ENCODE data around the gene RPL37A. TPM values are rescaled to one million over a fixed set of nuclear protein-coding genes. Genes with fewer than 3 reads are reported as not detected.

Gene RPL37A
- total and polyA plus RNA-seq, 4 donors, result 494 to 1,757 (median 1,250) TPM

- Histone ChIP-seq H3K9ac (ENCODE audit: low read depth in 1 of 2, low read length in 2 of 2) (no peak overlapping the region), H3K27ac (ENCODE audit: low read depth in 1 of 2, low read length in 2 of 2) (no peak overlapping the region), H3K9me3 (ENCODE audit: control insufficient read depth in 4 of 4, low read length in 3 of 4) (no peaks in the 10 kb centered on the region), H3K27me3 (ENCODE audit: control insufficient read depth in 4 of 4, insufficient read depth in 4 of 4, low read length in 3 of 4) (no peaks in the 10 kb centered on the region), H3K4me1 (ENCODE audit: control insufficient read depth in 4 of 4, insufficient read depth in 4 of 4, low read length in 3 of 4) (no peaks in the 10 kb centered on the region), H3K36me3 (ENCODE audit: control insufficient read depth in 4 of 4, insufficient read depth in 3 of 4, low read depth in 1 of 4, low read length in 3 of 4) (no peaks in the 10 kb centered on the region), H3K4me3 (ENCODE audit: low read depth in 1 of 3, low read length in 3 of 3) (no peak overlapping the region)
- TF ChIP-seq TAF1 (conservative IDR thresholded peaks at IDR 0.05) (no peak), HNF4G (IDR thresholded peaks at IDR 0.05) (no peak), RXRA (IDR thresholded peaks at IDR 0.05) (no peak), YY1 (IDR thresholded peaks at IDR 0.05) (no peak), ATF3 (IDR thresholded peaks at IDR 0.05) (no peak), EGR1 (IDR thresholded peaks at IDR 0.05; ENCODE audit: low read depth in 2 of 2) (no peak), NR2F2 (IDR thresholded peaks at IDR 0.05) (no peak), ZBTB33 (IDR thresholded peaks at IDR 0.05) (no peak), RAD21 (IDR thresholded peaks at IDR 0.05) (no peak), HNF4A (conservative IDR thresholded peaks at IDR 0.05) (no peak)
- WGBS, result 90% methylated on average over 3 of the region's 3 CpGs
- no peak for DNase-seq (ENCODE audit: low spot score)
These were observed 47.6 kb downstream of the RPL37A start for GRCh38 chr2:216546241-216546640.

GRCh38 chr2:216546641-216547403, 48.2 kb downstream of the RPL37A start:
- no peaks in the 10 kb centered on the region for H3K4me1 ChIP-seq (ENCODE audit: control insufficient read depth in 4 of 4, insufficient read depth in 4 of 4, low read length in 3 of 4)
- no peak overlapping the region for H3K9ac ChIP-seq (ENCODE audit: low read depth in 1 of 2, low read length in 2 of 2)
- TF ChIP-seq CTCF (IDR thresholded peaks at IDR 0.05; ENCODE audit: low read depth, low read length, missing input control), result no peak
- TF ChIP-seq SP1 (IDR thresholded peaks at IDR 0.05), result no peak
- no peak for TF ChIP-seq FOXA2 (IDR thresholded peaks at IDR 0.05)
- TF ChIP-seq RXRA (IDR thresholded peaks at IDR 0.05), result no peak
- TF ChIP-seq GABPA (IDR thresholded peaks at IDR 0.05 in 1 of 2, conservative IDR thresholded peaks at IDR 0.05 in 1 of 2), result no peak
- no peak overlapping the region for H3K4me3 ChIP-seq (ENCODE audit: low read depth in 1 of 3, low read length in 3 of 3)
- H3K36me3 ChIP-seq (ENCODE audit: control insufficient read depth in 4 of 4, insufficient read depth in 3 of 4, low read depth in 1 of 4, low read length in 3 of 4), result no peaks in the 10 kb centered on the region
- 94% methylated on average over 7 of the region's 7 CpGs for WGBS
- H3K27ac ChIP-seq (ENCODE audit: low read depth in 1 of 2, low read length in 2 of 2), result no peak overlapping the region
- no peaks in the 10 kb centered on the region for H3K27me3 ChIP-seq (ENCODE audit: control insufficient read depth in 4 of 4, insufficient read depth in 4 of 4, low read length in 3 of 4)
- H3K9me3 ChIP-seq (ENCODE audit: control insufficient read depth in 4 of 4, low read length in 3 of 4), result no peaks in the 10 kb centered on the region
- no peak for DNase-seq (ENCODE audit: low spot score)

GRCh38 chr2:216548901-216549331, 50.3 kb downstream of the RPL37A start:
- WGBS, result 93% methylated on average over 5 of the region's 5 CpGs
- Histone ChIP-seq H3K9ac (ENCODE audit: low read depth in 1 of 2, low read length in 2 of 2) (no peak overlapping the region), H3K36me3 (ENCODE audit: control insufficient read depth in 4 of 4, insufficient read depth in 3 of 4, low read depth in 1 of 4, low read length in 3 of 4) (no peaks in the 10 kb centered on the region), H3K9me3 (ENCODE audit: control insufficient read depth in 4 of 4, low read length in 3 of 4) (no peaks in the 10 kb centered on the region), H3K4me1 (ENCODE audit: control insufficient read depth in 4 of 4, insufficient read depth in 4 of 4, low read length in 3 of 4) (no peaks in the 10 kb centered on the region), H3K27me3 (ENCODE audit: control insufficient read depth in 4 of 4, insufficient read depth in 4 of 4, low read length in 3 of 4) (no peaks in the 10 kb centered on the region), H3K4me3 (ENCODE audit: low read depth in 1 of 3, low read length in 3 of 3) (no peak overlapping the region), H3K27ac (ENCODE audit: low read depth in 1 of 2, low read length in 2 of 2) (no peak overlapping the region)
- DNase-seq (ENCODE audit: low spot score), result no peak
- TF ChIP-seq TAF1 (conservative IDR thresholded peaks at IDR 0.05), result no peak
- no peak for TF ChIP-seq SP1 (IDR thresholded peaks at IDR 0.05)
- no peak for TF ChIP-seq RXRA (IDR thresholded peaks at IDR 0.05)
- no peak for TF ChIP-seq YY1 (IDR thresholded peaks at IDR 0.05)
- TF ChIP-seq GABPA (IDR thresholded peaks at IDR 0.05 in 1 of 2, conservative IDR thresholded peaks at IDR 0.05 in 1 of 2), result no peak
- TF ChIP-seq EGR1 (IDR thresholded peaks at IDR 0.05; ENCODE audit: low read depth in 2 of 2), result no peak
- TF ChIP-seq CTCF (IDR thresholded peaks at IDR 0.05; ENCODE audit: low read depth, low read length, missing input control), result no peak
- TF ChIP-seq HNF4G (IDR thresholded peaks at IDR 0.05), result no peak
- TF ChIP-seq HNF4A (conservative IDR thresholded peaks at IDR 0.05), result no peak
- no peak for TF ChIP-seq REST (IDR thresholded peaks at IDR 0.05)
- TF ChIP-seq ATF3 (IDR thresholded peaks at IDR 0.05), result no peak

Data from liver (tissue), 9 donors.